PC-9 (cell line): ENCODE results near the gene RIMOC1.
"Not testable (repeated sequence)": the region's sequence is repeated elsewhere in the genome, so short reads cannot be mapped to it uniquely, and the experiment has no call there.

Experiments
- CTCF ChIP-seq: fragments of 200-600 bp; sonication (generic); conservative IDR thresholded peaks from 2 replicates; pipeline ENCODE4 v1.6.1; 2017; ENCODE audit warnings: mixed run types, antibody characterized with exemption, mild to moderate bottlenecking, moderate library complexity
- EZH2 ChIP-seq: fragments of 200-600 bp; sonication (generic); IDR thresholded peaks from 2 replicates; pipeline ENCODE4 v1.8.0; 2017; ENCODE audit warnings: antibody characterized with exemption, low read depth

GRCh38 chr5:41945332-41945955 is 41.3 kb downstream of the RIMOC1 start:
- not testable (repeated sequence) for TF ChIP-seq CTCF, EZH2
